ENCODE data around the gene KRTAP12-1. TPM values are rescaled to one million over a fixed set of nuclear protein-coding genes. Genes with fewer than 3 reads are reported as not detected.
"Not testable (repeated sequence)": the region's sequence is repeated elsewhere in the genome, so short reads cannot be mapped to it uniquely, and the experiment has no call there.

KRTAP12-1 gene
- total and polyA plus RNA-seq, 2 of the 8 experiments (the other 6 are each of a cell fraction or from before 2014, with no cell fraction given) = 0.50 to 0.73 TPM

- TF ChIP-seq, protein P1, sequence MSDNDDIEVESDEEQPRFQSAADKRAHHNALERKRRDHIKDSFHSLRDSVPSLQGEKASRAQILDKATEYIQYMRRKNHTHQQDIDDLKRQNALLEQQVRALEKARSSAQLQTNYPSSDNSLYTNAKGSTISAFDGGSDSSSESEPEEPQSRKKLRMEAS (IDR thresholded peaks at IDR 0.05) = peak; percentile 91
- TF ChIP-seq CREB1 (IDR thresholded peaks at IDR 0.05) = no peak
These were observed 4.2 kb upstream of the KRTAP12-1 start (continued) for GRCh38 chr21:44686000-44686781.

GRCh38 chr21:44685050-44685449, 3.1 kb upstream of the KRTAP12-1 start:
- H4K5ac ChIP-seq (ENCODE audit: insufficient read length, low read depth, low read length); H4K8ac ChIP-seq (ENCODE audit: extremely low read depth, insufficient read depth, low read length); H2AK5ac ChIP-seq (ENCODE audit: low read depth, low read length); H3K36me3 ChIP-seq (ENCODE audit: control insufficient read depth in 2 of 4, insufficient read depth in 4 of 4, low read length in 3 of 4); H3K79me1 ChIP-seq (ENCODE audit: low read depth, low read length); H2BK12ac ChIP-seq (ENCODE audit: low read depth, low read length); H3K9me3 ChIP-seq (ENCODE audit: insufficient read depth in 2 of 2, low read depth in 1 of 2, low read length in 1 of 2); H2BK120ac ChIP-seq (replicated peaks; ENCODE audit: low read depth, low read length); H3K27ac ChIP-seq (ENCODE audit: low read depth, low read length); H3K23me2 ChIP-seq (ENCODE audit: low read depth, low read length); H3K18ac ChIP-seq (ENCODE audit: extremely low read depth, low read length); H3K23ac ChIP-seq (ENCODE audit: insufficient read length); H3K9ac ChIP-seq (replicated peaks in 1 of 4; ENCODE audit: extremely low read depth in 1 of 4, low read depth in 3 of 4, low read length in 3 of 4); H3K56ac ChIP-seq (replicated peaks; ENCODE audit: insufficient read length, low read depth, low read length); H2BK15ac ChIP-seq (ENCODE audit: low read length); H4K20me1 ChIP-seq (replicated peaks in 1 of 2; ENCODE audit: control insufficient read depth in 1 of 2, insufficient read depth in 2 of 2, low read length in 2 of 2); H3K4me3 ChIP-seq (ENCODE audit: extremely low read depth in 1 of 4, insufficient read depth in 2 of 4, low read depth in 3 of 4, low read length in 4 of 4); H3K27me3 ChIP-seq (replicated peaks in 1 of 4; ENCODE audit: control insufficient read depth in 3 of 4, extremely low read depth in 1 of 4, insufficient read depth in 3 of 4, low read length in 3 of 4); H3K79me2 ChIP-seq (ENCODE audit: control insufficient read depth in 1 of 2, insufficient read depth in 2 of 2, low read length in 2 of 2); H3K4me2 ChIP-seq (ENCODE audit: insufficient read depth in 1 of 2, low read depth in 2 of 2, low read length in 2 of 2); H3K4ac ChIP-seq (replicated peaks; ENCODE audit: insufficient read length, low read depth, low read length); H4K91ac ChIP-seq (replicated peaks; ENCODE audit: insufficient read length, low read length); H2BK5ac ChIP-seq (ENCODE audit: low read depth, low read length); POLR2A ChIA-PET (ENCODE audit: partially characterized antibody); DNase-seq (ENCODE audit: low read depth in 1 of 2, low spot score in 2 of 2); H2AFZ ChIP-seq (ENCODE audit: low read length); H2BK20ac ChIP-seq (ENCODE audit: low read length); FAIRE-seq; H3K14ac ChIP-seq (ENCODE audit: insufficient read length): not testable (repeated sequence)
- CTCF ChIA-PET (ENCODE audit: partially characterized antibody) = interaction anchor here (0.6 to 2.5 kb wide), 3 partner anchors 11 to 108 kb away, joined by 3 to 13 read pairs (median 3); partner anchors contain the start of gene KRTAP10-12
- H3K4me1 ChIP-seq (replicated peaks in 1 of 4; ENCODE audit: control insufficient read depth in 3 of 4, insufficient read depth in 4 of 4, low read length in 3 of 4) = peaks cover 5 to 11% (median 9%) of the 10 kb centered on the region in 4 experiments
- WGBS, 2 experiments (ENCODE audit: extremely low coverage in 1 of 2, insufficient coverage in 1 of 2, insufficient read length in 1 of 2, insufficient replicate concordance in 2 of 2, low coverage in 1 of 2, low lambda C conversion rate in 2 of 2, missing lambda C conversion rate in 1 of 2) = 89% methylated on average over 3 of the region's 6 CpGs; no CpG with 5 or more reads in 1 of the 2 experiments

Measured in H1 (cell line).